ENCODE data around the gene ROBO1.

- TF ChIP-seq REST (IDR thresholded peaks at IDR 0.05) = no peak
- no peak for TF ChIP-seq CTCF (IDR thresholded peaks at IDR 0.05; ENCODE audit: low read depth, low read length, missing input control)
- TF ChIP-seq TAF1 (conservative IDR thresholded peaks at IDR 0.05) = no peak
- no peak for TF ChIP-seq ATF3 (IDR thresholded peaks at IDR 0.05)
- no peak for TF ChIP-seq RAD21 (IDR thresholded peaks at IDR 0.05)
- TF ChIP-seq HNF4A (conservative IDR thresholded peaks at IDR 0.05) = no peak
- TF ChIP-seq RXRA (IDR thresholded peaks at IDR 0.05) = no peak
- TF ChIP-seq YY1 (IDR thresholded peaks at IDR 0.05) = no peak
- no peak for TF ChIP-seq FOXA1 (IDR thresholded peaks at IDR 0.05)
- no peak for TF ChIP-seq NR2F2 (IDR thresholded peaks at IDR 0.05)
- TF ChIP-seq EGR1 (IDR thresholded peaks at IDR 0.05; ENCODE audit: low read depth in 2 of 2) = no peak
- no peak for TF ChIP-seq MAX (IDR thresholded peaks at IDR 0.05)
Measured at GRCh38 chr3:78570496-78570895, 1197.3 kb downstream of the ROBO1 start.
